Renal cortical epithelial cell (primary cell): ENCODE results near the gene SPEM2. TPM values are rescaled to one million over a fixed set of nuclear protein-coding genes. Genes with fewer than 3 reads are reported as not detected.
A peak's percentile ranks its signal among the peaks of the same experiment; 100 is the strongest.

ENCODE experiments used
- DNase-seq: peaks from one replicate; pipeline ENCODE4 v3.0.0-alpha.2; 2011; ENCODE audit warnings: low read depth
- total RNA-seq: library from RNA; depleted of rRNA; stranded (reverse); fragments of >200 nt; gene quantifications from 2 replicates; pipeline ENCODE4 v1.2.3, GENCODE V29; 2014

SPEM2 gene
- not detected in 2 replicates for total RNA-seq

- DNase-seq, result no peak
Observed at GRCh38 chr17:7425316-7425715, at the start of gene SPEM2. Gene SPEM2 (plus strand): TSS chr17:7425616. CDS start chr17:7425689, 73 bp downstream.

GRCh38 chr17:7379134-7379533 is 46.3 kb upstream of the SPEM2 start:
- DNase-seq, result no peak

- DNase-seq, result no peak
Observed at GRCh38 chr17:7380321-7380720, 45.1 kb upstream of the SPEM2 start.

GRCh38 chr17:7380855-7381683 is 44.3 kb upstream of the SPEM2 start, which contains the start of gene TNK1:
Gene TNK1 (plus strand): TSS chr17:7381089. CDS start chr17:7382927, 1,838 bp downstream.
- DNase-seq, result peak; percentile 14

- no peak for DNase-seq
Observed at GRCh38 chr17:7382901-7383300, 42.5 kb upstream of the SPEM2 start.

- DNase-seq, result no peak
Observed at GRCh38 chr17:7383371-7383741, 42.1 kb upstream of the SPEM2 start.

GRCh38 chr17:7383742-7384488 is 41.5 kb upstream of the SPEM2 start:
- DNase-seq, result no peak

GRCh38 chr17:7384489-7385081 is 40.8 kb upstream of the SPEM2 start:
- DNase-seq, result no peak

- DNase-seq, result no peak
Observed at GRCh38 chr17:7388856-7389255, 36.6 kb upstream of the SPEM2 start.

- no peak for DNase-seq
Observed at GRCh38 chr17:7389924-7390910, 35.2 kb upstream of the SPEM2 start.

GRCh38 chr17:7391307-7391706 is 34.1 kb upstream of the SPEM2 start:
- DNase-seq, result no peak

- no peak for DNase-seq
Observed at GRCh38 chr17:7392696-7393612, 32.5 kb upstream of the SPEM2 start.

- no peak for DNase-seq
Observed at GRCh38 chr17:7393613-7394451, 31.6 kb upstream of the SPEM2 start.

- peak; percentile 63 for DNase-seq
Observed at GRCh38 chr17:7394452-7395191, 30.8 kb upstream of the SPEM2 start, which contains the start of gene PLSCR3. Gene PLSCR3 (minus strand): TSS chr17:7394525. CDS start chr17:7394110, 415 bp downstream.

GRCh38 chr17:7396147-7396546 is 29.3 kb upstream of the SPEM2 start:
- no peak for DNase-seq

GRCh38 chr17:7398612-7399011 is 26.8 kb upstream of the SPEM2 start:
- DNase-seq, result no peak

GRCh38 chr17:7403043-7403726 is 22.2 kb upstream of the SPEM2 start:
- DNase-seq, result no peak

GRCh38 chr17:7403727-7403976 is 21.8 kb upstream of the SPEM2 start:
- DNase-seq, result no peak
